ENCODE results near the gene PPIA.
A peak's percentile ranks its signal among the peaks of the same experiment; 100 is the strongest.

The PPIA gene

GRCh38 chr7:44796504-44797328 lies at the start of gene PPIA:
PPIA (plus strand) TSS chr7:44796681; CDS start chr7:44796725, 44 bp downstream.
- peak; percentile 96 for DNase-seq (ENCODE audit: low read depth, low spot score)

GRCh38 chr7:44748045-44748947 lies 48.2 kb upstream of the PPIA start, which contains the start of gene ZMIZ2:
ZMIZ2 (plus strand) TSS chr7:44748847; CDS start chr7:44756250, 7,403 bp downstream.
- DNase-seq (ENCODE audit: low read depth, low spot score), result peak; percentile 58

GRCh38 chr7:44748948-44749731 lies 47.3 kb upstream of the PPIA start:
- no peak for DNase-seq (ENCODE audit: low read depth, low spot score)

- no peak for DNase-seq (ENCODE audit: low read depth, low spot score)
Observed at GRCh38 chr7:44749992-44750391, 46.5 kb upstream of the PPIA start.

DNA sequence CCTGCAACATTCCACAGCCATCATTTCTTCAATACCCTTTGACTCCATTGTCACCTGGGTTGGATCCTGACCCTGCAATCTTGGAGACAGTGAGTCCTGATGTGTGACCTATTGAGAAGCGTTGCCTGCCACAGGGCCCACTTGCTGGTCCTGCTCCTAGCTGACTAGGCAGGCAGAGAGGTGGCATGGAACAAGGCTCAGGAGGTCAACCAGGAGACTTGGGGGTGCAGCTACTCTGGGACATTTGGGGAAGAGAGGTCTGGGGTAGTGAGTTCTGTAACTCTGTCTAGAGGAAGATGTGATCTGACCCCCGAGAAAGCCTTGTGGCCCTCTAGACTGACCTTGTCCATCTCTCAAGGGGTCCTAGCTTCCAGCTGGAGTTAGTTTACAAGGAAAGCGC lies 46.1 kb upstream of the PPIA start:
- DNase-seq (ENCODE audit: low read depth, low spot score), result no peak

DNA sequence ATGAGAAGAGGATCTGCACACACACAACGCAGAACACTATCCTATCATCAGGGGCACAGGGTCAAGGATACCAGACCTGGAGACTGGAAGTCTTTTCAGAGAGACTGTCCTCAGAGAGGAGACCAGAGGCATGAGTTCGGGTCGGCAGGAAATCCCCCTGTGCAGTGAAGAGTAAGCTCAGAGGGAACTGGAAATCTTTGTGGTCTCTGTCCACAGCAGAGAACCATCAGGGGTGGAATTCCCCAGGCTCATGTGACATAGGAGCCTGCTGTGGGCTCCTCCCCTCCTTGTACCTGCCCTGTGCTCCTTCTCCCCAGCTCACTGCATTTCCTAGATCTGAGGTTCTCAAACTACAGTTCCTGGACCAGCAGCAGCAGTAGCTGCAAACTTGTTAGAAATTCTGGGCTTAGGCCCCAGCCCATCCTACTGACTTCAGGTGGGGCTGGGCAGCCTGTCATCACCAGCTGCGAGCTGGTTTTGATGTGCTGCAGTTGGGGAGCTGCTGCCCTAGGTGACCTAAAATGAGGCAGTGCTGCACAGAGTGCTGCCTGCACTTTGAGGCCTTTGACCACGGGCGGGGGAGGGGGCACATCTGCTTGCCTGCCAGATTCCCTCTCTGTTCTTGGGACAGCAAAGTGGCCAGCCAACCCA lies 45.4 kb upstream of the PPIA start:
- no peak for DNase-seq (ENCODE audit: low read depth, low spot score)

- DNase-seq (ENCODE audit: low read depth, low spot score), result no peak
Observed at GRCh38 chr7:44752822-44753221, 43.7 kb upstream of the PPIA start.

- DNase-seq (ENCODE audit: low read depth, low spot score), result no peak
Observed at GRCh38 chr7:44754802-44755697, 41.4 kb upstream of the PPIA start.

DNA sequence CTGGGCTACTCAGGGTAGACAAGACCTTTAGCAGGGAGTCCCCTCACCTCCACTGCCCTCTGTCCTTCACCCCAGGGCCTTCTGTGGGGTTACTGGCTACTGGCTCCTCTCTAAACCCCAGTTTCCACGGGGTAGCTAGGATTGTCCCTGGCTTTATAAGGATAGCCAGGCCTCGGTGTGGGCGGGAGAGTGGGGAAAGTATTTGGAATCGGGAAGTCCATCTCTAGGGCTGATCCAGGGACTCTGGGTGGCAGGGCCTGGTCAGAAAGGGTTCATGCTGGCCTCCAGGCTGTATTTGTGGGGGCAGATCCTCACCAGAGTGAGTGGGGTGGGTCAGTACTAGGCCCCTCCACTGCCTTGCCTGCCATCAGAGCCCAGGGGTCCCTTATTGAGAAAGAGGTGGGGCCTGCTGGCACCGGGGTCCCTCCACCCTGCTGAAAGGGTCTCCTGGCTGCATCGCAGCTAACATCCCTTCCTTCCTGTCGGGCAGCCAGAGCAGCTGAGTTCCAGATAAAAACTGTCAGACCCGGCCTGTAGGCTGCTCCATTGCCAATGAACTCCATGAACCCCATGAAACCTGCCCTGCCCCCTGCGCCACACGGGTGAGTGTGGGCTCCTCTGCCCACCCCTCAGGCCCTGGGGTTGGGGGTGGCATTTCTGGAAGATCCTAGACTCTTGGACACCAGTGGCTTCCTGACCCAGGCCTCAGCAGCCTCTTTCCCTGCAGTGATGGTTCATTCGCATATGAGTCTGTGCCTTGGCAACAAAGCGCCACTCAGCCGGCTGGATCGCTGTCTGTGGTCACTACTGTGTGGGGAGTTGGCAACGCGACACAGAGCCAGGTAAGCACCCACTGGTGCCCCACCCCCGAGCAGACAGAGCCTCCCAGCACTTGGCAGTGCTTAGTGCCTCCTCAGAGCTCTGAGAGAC lies 40.5 kb upstream of the PPIA start:
- no peak for DNase-seq (ENCODE audit: low read depth, low spot score)

DNA sequence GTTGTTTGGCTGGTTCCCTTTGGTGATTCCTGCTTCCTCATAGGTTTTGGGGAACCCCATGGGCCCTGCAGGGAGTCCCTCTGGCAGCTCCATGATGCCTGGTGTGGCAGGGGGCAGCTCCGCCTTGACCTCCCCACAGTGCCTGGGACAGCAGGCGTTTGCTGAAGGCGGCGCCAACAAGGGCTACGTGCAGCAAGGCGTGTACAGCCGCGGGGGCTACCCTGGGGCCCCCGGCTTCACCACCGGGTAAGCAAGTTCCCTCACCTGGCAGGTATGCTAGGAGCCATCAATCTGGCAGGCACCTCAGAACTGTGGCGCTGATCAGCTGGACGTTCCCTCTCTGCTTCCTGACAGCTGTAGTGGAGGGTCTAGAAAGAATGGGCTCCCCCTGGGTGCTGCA lies 39.6 kb upstream of the PPIA start:
- no peak for DNase-seq (ENCODE audit: low read depth, low spot score)

GRCh38 chr7:44757311-44757710 lies 39.2 kb upstream of the PPIA start:
- no peak for DNase-seq (ENCODE audit: low read depth, low spot score)

GRCh38 chr7:44757739-44758138 lies 38.7 kb upstream of the PPIA start:
- DNase-seq (ENCODE audit: low read depth, low spot score), result no peak

GRCh38 chr7:44759246-44759645 lies 37.2 kb upstream of the PPIA start:
- no peak for DNase-seq (ENCODE audit: low read depth, low spot score)

DNA sequence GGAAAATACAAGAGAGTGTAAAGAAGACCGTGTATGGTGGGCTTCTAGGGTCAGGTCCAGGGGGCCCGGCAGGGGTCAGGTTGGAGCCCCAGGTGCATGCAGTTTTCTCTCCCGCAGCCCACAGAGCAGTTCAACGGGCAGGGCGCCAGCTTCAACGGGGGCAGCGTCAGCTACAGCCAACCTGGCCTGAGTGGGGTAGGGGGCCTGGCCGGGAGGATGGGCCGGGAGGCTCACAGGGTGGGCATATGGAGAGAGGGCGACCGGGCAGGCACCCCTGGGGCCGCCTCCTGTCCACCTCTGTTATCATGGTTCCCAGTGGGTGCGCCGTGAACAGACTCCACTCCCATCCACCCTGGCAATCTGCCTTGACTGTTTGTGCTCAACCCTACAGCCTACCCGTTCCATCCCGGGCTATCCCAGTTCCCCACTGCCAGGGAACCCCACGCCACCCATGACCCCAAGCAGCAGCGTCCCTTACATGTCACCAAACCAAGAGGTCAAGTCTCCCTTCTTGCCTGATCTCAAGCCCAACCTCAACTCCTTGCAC lies 36.4 kb upstream of the PPIA start:
- DNase-seq (ENCODE audit: low read depth, low spot score), result no peak

GRCh38 chr7:44761207-44762161 lies 35.0 kb upstream of the PPIA start:
- DNase-seq (ENCODE audit: low read depth, low spot score), result no peak

GRCh38 chr7:44762300-44762699 lies 34.2 kb upstream of the PPIA start:
- no peak for DNase-seq (ENCODE audit: low read depth, low spot score)

DNA sequence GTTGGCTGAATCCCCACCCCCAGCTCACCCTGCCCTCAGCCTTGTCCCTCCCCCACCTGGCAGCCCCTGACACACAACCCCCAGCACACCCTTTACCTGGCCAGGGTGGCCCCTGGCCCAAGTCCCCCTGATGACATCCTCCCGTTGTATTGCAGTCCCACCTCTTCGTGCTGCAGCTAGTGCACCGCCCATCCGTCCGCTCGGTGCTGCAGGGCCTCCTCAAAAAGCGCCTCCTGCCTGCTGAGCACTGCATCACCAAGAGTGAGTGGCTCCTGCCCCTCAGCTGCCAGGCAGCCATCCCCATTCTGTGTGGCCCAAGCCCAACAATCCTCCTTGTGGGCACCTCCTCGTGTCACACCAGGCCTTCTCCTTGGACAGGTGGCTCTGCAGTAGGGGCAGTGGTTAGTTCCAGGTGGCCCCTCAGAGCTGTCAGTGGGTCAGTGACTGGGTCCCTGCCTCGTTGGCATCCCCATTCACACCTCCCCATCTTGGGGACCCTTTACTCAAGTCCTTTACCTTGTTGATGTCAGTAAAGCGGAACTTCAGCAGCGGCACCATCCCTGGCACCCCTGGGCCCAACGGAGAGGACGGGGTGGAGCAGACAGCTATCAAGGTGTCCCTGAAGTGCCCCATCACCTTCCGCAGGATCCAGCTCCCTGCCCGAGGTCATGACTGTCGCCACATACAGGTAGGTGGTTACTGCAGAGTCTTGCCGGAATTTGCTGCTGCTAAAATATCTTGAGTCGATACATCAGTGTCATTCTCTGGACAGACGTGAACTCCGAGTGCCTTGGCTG lies 33.6 kb upstream of the PPIA start:
- no peak for DNase-seq (ENCODE audit: low read depth, low spot score)

All from smooth muscle cell of the brain vasculature (primary cell).